ENCODE data around the gene ITPR1.

The ITPR1 gene

DNA sequence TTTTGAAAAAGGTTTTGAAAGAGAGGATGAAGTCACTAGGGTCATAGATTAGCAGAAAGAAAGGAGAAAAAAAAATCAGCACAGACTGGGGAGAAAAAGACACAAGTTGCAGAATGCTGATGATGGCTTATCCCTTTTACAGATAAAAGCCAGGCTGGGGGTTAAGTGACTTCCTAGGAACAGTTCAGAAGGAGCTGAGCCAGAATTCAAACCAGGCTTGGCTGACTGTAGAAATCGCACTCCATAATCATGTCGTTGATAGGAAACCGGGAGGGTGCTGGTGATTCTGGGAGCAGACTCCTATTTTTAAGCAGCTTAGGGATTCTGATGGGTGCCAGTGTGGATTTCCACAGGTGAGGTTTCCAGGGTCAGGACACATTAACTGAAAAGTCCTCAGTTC, 326.6 kb downstream of the ITPR1 start:
- DNase-seq = no peak

DNA sequence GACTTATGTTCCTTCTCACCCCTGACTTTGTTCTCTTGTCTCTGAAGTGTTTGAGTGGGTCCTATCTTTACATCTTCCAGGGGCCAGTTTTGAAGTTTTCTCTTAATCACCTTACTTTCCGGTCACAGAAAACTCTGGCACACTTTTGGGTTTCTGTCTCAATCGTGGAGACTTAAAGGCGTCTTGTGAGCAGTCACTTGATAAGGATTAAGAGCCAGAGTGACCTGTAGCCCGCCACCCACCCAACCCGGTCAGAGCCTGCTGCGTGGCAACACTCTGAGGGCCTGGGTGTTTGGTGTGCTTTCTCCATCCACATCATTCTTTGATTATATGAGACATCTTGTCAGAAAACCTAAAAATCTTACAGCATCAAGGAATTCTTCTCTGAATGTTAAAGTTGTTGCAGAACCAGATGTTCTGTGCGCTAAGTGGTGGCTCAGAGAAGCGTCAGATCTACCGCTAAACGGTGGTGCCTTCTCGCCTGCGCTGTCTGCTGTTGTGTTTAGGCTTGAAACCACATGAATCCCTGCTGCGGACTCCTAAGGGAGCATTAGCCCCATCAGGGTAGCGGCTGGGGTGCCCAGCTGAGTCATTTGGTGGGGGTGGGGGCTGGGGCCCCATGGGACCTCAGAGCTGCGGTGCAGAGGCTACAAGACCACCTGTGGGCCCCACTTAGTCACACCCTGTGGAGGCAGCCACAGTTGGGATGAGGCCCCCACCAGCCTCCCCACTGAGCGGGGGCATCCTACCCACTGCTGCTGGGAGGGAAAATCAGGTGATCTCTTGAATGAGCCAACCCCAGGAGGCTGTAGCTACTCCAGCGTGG, 327.4 kb downstream of the ITPR1 start:
- DNase-seq = no peak

DNA sequence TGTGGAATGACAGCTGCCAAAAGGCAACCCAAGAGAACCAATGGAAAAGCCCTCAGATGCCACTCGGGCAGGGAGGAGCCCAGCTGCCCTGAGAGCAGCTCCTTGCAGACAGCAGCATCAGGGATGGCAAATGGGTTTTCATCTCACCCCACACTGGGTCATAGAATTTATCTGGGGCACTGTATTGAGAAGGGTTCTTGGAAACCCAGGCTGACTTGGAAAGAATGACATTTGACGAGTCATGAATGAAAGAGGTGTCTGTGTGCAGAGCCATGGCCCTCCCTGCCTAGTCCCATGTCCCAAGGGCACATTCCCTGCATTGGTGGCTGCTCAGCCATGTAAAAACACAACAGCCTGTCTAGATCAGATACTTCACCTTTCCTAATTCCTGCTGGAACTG, 328.2 kb downstream of the ITPR1 start:
- peak; percentile 80 for DNase-seq

DNA sequence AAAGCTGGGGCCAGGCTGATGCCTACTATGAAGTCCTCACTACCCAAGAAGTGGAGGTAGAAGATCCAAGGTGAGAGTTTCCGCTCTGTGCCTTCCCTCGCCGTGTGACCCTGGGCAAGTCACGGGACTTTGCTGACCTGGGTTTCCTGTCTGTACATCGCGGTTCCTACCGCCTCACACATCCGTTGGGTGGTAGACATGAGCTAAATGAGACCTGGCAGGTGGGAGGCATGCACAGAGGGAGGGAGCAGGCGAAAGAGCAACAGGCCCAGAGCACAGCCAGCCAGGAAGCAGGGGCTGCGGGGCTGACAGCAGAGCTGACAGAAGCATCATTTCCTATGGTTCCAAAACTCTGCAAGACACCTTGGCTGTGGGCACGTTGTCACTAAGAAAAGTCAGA, 328.8 kb downstream of the ITPR1 start:
- peak; percentile 87 for DNase-seq

DNA sequence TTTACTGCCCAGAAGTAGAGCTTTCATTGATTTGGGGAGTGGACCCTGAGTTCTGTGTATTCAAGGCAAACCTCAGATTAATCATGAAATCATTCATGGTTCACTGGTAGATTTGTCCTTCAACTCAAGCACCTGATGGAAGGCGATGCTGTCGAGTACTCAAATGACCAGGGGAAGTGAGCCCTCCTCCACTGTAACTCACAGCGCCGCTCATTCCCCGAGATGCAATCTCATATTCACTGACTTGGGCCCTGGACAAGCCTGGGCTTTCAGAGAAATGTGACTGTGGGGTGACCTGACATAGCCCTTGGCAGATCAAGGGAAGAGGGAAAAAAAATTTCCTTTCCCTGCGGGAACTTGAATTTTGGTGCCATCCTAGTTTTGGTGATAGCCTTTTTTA, 329.4 kb downstream of the ITPR1 start:
- no peak for DNase-seq

DNA sequence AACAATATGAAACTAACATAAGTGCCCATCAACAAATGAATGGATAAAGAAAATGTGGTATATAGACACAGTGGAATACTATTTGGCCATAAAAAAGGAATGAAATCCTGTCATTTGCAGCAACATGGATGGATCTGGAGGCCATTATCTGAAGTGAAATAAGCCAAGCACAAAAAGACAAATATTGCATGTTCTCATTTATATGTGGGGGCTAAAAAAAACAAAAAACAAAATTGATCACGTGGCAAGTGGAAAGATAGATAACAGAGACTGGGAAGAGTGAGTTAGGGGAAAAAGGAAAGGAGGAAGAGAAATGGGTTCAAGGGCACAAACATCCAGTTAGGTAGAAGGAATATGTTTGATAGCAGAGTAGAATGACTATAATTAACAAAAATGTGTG, 330.2 kb downstream of the ITPR1 start:
- DNase-seq = no peak

DNA sequence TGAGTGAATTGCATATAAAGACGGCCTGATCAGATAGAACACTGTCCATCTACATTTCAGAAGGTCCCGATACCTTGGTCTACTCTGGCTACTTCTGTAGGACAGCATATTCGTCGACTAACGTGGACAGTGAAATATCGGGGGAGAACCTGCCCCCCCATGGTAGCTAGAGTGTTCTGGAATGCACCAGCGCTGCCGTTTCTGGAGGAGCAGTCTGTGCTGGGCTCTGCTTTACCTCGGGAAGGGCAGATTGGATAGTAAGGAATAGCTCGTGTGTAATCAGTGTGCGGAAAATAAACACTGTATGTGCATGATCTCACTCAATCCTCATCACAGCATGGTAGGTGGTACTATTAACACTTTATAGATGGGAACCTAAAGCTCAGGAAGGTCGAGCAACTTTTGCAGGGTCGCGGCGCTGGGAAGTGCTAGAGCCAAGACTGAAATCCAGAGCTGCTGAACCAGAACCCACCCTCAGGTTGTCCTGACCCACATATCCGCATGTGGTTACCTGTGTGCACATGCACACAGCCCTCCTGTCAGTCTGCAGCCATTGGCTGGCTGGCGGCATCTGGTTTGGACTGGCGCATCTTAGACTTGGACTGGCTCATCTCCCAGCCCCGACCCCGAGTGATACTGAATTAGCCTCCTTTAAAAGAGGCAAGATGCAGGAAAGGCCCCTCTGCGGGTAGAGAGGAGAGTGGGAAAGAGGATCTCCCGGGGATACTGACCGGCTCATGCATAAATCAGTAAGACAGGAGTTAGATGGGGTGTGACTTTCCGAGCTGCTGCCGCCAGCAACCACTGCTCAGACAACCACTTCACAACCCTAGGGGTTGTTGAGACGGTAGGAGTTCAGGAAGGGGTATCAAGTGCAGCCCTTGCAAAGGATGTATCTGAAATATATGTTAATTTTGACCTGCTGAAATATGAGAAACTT, 331.1 kb downstream of the ITPR1 start:
- DNase-seq = no peak

DNA sequence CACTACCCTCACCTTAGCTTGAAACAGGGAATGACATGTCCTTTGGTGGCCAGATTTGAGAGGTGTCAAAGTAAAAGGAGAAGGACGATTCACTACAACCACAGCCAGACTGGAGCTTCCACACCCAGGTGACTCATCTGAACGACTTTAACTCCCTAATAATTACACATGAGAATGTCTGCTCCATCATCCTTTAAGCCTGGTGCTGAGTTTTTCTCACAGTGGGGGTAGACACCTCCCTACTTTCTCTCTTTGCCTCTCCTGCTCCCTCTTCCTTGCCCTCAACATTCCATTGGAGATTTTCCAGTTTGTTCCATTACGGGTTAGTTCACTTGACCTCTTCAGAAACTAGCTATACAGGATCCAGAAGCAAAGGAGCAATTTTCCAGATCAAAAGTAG, 331.8 kb downstream of the ITPR1 start:
- no peak for DNase-seq

DNA sequence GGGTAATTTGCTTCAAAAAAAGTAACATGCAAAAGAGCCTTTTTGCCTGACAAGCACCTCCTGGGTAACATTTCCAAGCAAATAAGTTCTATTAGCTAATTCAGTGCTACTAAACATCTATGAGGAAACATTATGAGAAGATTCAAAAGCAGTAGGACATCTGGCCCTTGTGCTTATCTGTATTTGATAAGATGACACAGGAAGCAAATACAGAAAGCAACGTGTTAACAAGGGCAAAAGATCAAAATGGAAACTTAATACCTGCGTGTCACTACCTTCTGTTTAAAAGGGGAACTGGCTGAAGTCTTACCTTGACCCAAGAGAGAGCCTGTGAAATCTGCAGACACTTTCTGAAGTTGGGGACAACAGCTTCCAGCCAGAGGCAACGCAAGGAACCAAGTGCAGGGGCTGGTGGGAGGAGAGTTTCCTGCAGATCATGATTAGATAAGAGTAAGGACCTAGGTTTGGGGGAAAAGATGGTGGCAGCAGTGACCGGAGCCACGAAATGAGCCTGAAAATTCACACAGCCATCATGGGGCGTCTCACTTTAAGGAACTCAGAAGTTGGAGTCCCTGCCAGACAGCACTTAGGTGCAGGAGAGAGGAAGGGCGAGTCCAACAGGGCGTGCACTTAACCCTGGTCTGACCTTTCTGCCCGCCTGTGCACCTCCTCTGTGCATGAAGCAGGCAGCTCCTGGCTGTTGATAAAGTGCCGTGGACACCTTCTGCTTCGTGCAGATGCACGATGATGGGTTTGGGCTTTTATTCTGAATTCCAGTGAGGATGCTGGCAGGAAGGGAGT, 332.5 kb downstream of the ITPR1 start:
- DNase-seq = no peak

DNA sequence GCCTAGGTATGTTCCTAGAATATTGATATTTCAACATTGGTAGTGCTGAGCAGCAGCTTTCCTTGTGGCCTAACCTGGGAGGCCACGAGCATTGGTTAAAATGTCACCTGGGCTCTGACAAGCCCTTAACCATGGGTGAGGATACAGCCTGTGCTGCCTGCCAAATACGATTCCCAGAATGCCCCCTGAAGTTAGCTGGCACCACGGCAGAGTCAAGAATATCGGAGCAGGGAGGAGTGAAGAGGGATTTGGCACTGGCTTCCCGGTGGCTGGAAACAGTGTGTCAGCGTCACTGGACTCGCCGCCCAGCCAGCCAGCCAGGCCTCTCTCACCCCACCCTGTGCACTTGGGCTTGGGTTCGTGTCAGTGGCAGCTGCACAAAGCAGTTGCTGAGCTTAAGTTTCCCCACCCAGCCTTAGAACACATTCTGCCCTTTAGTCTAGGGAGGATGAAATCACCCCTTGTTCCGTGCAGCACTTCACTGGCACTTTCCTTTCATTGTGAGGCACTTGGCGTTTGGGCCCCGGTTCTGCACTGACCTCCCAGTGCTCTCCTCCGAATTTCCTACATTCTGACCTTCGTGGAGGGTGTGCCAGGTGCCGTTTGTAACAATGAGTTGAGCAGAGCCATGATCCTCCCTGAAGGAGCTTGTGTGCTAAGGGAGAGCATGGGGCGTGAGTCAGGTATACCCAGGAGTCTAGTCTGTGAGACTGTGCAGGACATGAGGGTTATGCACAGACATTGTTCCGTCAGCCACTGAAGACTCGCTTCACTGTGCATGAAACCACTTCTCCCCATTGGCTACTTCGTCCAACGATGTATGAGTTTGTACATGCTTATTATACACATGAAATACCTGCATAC, 333.3 kb downstream of the ITPR1 start:
- DNase-seq = no peak

DNA sequence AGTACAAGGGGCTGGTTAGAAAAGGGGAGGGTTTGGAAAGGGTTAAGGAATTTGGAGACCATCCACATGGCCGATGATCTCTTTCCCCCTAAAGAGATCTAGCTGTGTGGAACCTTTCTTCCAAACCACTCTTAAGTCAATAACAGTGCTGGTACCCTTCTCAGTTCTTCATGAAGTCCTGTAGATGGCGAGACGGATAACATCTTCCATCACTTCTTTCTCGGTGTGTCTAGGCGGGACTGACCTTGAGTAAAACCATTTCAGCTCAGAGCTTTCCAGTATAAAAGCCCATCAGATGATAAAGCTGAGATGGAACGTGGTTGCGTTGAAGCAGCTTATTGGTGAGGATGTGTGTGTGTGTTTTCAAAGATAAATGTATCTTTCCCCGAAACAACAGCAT, 334.6 kb downstream of the ITPR1 start:
- DNase-seq = no peak

DNA sequence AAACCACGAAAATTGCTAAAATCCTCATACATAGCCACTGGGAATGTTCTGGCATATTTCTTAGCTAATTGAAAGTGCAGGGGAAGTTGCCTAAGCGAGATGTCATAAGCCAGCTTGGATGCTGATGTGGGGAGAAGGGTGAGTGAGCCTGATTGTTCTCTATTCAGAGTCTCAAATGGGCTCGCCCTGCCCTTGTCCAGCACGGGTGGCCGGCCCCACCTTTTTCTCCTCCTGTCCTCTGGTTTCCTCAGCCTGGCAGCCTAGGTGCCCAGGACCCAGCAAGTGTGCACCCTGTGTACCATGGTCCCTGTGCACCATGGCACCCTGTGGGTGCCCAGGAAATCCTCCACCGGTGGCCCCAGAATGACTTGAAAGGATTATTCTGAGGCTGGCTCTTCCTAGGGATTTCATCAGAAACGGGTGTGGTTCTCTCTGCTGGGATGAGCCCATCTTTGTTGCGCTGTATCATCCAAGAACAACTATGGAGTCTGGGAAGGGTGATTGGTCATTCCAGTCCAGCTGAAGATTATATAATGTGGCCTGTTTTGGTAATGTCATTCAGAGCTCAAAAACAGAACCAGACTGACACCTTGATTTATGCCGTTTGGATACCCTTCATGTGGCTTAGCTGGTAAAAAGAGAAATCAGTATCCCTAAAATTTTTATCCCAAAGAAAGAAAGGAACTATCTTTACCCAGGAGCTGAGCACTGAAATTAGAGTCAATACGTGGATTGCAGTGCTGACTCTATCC, 335.3 kb downstream of the ITPR1 start:
- no peak for DNase-seq

DNA sequence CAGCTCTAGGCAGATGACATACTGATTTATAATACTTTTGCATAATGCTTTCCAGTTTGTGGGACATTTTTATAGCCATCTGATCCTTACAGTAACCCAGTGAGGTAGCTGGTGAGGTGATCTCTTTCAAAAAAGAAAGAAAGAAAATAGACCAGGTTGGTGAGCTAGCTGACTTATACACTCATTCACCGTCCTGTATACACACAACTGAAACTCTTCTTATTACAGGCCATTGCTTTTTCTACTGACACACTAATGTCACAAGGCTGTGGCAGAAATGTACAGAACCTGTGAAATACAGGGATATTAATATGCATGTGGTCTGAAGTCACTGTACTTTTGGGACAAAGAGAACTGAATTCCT, 335.9 kb downstream of the ITPR1 start:
- DNase-seq = no peak

DNA sequence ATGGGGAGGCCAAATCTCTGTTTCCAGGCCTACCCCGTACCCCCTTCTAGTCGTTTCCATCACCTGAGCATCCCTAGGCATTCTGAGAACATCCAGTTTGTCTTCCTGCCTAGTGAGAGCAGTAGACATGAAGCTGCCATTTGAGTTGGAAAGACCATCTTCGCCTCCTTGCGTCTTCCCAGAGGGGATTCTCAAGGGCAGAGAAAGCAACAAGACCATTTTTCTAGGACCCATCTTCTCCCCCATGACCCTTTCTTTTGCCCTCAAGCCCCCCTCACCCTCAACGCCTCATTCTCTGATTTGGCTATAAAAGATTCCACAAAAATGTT, 337.4 kb downstream of the ITPR1 start:
- peak; percentile 76 for DNase-seq

DNA sequence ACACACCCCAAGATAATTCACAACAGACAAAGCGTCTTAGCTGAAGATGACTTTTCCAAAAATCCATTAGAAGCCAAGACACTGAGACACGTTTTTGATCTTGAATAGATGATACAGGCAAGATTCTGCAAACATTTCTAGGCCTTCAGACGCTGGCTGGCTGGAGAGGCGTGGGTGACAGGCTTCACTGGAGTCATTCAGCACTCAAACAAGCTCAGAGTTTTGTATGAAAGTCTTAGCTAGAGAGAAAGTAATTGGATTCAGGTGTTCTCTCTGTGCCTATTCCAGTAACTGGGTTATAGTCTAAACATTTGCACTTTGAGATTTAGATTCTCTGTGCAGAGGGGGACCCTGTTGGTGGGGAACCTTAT, 338.4 kb downstream of the ITPR1 start:
- DNase-seq = no peak

DNA sequence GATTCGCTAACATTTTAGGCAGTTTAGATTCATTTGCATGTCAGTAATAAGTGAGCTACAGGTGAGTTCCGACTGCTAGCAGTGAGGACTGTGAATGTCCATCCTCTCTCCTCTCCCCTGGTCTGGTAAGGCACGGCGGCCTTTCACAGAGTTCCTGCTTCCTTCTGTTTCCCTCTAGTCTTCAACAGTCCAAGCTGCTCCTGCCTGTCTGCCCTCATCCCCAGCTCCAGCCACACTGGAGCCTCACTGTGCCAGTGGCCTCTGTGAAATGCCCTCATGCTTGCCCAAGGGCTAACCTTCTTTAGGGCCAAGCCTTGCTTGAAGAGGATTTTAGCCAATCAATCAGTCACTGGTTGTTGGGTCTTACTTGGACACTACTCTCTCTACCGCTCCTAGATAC, 340.3 kb downstream of the ITPR1 start:
- peak; percentile 66 for DNase-seq

DNA sequence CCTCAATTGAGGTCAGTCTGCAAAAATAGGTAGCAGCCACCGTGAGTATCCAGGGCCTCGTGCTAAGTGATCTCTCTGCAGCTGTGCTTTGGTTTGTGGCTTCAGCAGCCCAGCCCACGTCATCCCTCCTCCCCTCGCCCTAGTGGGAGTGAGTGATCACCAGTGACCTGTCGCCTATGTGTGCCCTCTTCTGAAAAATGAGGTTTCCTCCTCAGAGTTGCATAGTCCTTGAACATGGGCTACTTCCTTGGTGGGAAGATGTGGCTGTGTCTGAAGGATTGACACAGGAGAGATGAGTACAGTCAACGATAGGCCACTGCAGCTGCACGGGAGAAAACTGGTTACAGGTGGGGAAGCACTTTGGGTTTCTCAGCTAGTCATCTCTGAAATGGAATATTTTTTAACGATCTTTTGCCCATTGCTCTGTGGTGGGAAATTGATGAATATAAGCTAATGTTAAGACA, 341.3 kb downstream of the ITPR1 start:
- DNase-seq = peak; percentile 86

DNA sequence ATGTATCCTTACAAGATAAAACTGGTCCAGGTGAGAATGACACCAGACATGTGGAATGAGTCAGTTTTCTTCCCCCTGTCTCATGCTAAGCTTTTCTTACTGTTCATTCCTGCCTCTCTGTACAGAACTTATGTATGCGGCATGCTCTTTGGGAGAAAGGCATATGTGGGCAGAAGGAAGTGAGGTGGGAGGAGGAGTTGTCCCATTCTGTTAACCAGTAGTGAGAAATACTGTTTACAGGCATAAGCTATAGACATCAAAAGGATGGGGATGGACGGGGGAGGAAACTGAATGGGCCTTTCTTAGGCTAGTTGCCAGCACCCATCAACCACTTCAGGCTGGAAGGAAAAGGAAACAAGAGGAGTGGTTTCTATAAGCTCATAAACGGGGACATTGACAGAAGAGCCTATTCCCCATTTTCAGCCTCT, 342.5 kb downstream of the ITPR1 start:
- peak; percentile 67 for DNase-seq

DNA sequence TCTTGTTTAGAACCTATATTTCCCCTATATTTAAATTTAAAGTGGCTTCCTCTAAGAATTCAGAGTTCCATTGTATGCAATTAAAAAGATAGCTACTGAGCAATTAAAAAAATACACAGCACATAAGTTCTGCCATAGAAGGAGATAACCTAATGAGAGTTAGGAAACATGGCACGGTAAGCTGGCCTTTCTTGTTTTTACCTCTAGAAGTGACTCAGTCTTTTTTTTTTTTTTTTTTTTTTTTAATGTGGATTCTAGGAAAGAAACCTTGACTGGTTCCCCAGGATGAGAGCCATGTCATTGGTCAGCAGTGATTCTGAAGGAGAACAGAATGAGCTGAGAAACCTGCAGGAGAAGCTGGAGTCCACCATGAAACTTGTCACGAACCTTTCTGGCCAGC, 343.4 kb downstream of the ITPR1 start:
- no peak for DNase-seq

DNA sequence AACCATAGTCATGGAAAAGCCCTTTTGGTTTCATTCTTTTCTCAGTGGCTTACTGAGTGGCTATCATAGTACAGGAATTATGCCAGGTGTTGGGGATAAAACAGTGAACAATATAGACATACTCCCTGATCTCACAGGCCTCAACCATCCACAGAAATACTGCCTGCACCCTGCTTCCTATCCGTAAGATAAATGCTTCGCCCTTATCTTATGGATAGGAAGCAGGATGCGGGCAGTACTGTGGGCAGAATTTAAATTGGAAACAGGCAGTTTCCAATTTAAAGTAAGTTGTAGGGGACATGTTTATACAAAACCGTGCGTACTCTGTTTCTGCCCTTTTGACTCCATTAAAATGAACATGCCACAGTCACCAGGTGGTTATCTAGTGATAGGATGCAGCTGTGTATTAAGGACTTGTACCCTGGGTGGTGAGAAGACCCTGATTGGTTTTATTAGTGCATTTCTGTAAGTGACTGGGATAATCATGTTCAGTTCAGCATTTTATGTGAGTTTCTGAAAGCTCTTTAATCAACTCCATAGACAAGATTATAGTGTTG, 344.3 kb downstream of the ITPR1 start:
- no peak for DNase-seq

DNA sequence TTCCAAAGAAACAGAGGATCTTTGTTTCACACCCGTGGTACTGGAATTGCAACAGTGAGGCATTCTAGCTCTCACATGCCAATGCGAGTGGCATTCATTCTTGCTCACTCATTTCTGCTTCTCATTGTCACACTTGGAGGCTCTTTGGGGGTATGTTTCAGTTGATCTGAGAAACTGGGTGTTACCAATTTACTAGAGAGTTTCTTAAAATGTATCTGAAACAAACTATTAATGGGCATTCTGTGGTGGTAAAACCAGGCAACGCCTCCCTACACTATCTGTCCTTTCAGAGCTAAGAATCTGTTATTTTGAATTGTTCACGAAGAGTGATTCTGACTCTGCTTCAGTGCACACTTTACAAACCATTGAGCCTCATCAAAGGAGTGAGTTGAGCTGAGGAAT, 345.5 kb downstream of the ITPR1 start:
- DNase-seq = no peak
